GM18858 (cell line): ENCODE measurements around the gene PHLDA2.
"Not testable (repeated sequence)": the region's sequence is repeated elsewhere in the genome, so short reads cannot be mapped to it uniquely, and the experiment has no call there.

Experiments
- ATAC-seq: cut with Tn5 transposase; IDR thresholded peaks from one replicate; pipeline ENCODE4 v1.9.1; 2021; ENCODE audit not compliant: unreplicated experiment

The PHLDA2 gene

DNA sequence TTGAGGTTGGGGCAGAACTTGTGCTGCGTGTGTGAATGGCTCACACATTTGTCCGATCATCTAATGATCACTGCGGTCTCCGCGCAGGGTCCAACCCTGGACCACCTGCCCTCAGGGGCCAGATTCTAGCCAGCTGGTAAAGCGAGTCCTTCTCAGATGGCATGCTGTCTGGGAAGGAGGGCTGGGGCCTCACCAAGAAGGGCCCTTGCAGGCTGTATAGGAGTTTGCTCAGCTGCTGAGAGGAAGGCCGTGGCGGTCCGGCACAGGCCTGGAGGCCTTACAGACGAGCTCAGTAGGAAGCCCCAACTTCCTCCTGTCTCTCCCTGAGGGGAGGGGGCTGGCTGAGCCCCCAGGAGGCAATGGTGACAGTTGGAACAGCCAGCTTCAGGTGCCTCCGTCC, 13.7 kb downstream of the PHLDA2 start:
- ATAC-seq = no peak

DNA sequence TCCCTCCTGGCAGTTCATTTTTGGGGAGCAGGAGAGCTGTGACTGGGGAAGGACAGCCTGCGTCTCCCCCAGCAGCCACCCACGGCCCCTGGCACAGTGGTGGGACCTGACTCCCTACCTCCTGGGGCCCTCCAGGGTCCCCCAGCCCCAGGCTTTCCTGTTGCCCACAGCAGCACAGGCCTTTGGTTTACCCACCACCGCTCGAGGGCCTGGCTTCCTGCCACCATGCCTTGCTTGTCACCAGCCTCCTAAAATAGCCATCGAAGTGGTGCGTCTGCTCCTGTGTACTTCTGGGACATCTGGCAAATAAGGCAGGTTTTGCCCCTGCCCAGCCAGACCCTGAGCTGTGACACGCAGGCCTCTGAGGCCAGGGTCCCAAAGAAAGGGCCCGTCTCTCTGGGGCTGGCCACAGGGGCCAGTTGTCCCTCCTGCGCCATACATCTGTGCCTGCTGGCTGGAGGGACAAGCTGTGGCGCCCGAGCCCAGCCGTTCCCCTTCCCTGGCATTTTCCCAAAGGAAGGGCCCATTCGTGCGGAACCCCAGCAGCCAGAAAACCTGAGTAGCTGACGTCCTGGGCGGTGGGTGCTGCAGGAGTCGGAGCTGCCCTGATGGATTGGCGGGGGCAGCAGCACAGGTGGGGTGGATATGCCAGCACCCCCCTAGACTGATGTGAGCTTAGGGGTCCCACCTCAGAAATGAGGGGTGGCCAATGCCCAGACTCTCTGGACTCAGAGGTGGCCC, 14.6 kb downstream of the PHLDA2 start:
- no peak for ATAC-seq

DNA sequence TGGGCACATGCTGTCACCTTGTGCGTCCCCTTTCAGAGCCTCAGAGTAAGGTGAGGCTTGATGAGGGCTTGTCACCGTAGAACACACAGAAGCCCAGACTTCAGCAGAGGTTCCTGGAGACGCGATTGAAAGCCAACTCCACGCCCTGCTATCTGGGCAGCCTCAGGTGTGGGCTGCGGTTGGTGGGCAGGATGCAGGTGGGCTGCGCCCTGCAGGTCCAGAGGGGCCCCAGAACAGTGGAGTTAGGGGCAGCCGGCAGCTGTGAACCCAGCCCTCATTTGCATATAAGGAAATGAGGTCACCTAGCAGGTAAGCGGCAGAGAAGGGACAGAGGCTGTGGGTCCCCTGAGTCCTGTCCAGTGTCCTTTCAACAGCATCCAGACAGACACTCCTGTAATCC, 15.4 kb downstream of the PHLDA2 start:
- ATAC-seq = no peak

DNA sequence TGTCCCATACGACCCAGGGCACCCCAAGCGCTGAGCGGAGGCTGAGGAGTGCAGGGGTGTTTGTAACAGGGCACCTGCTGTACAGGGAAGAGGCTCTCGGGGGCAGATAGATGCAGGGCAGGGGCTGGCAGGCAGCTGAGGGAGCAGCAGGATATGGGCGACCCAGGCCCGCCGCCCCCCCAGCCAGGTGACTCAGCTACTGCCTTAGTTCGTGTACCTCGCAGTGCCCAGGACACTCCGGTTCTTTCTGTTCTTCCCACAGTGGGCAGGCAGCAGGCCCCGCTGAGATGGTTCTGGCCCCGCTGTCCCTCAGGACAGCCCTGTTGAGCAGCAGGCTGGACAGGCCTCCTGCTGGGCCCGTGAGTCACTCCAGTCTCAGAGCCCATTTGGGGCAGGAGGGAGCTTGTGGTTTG, 16.2 kb downstream of the PHLDA2 start:
- no peak for ATAC-seq

DNA sequence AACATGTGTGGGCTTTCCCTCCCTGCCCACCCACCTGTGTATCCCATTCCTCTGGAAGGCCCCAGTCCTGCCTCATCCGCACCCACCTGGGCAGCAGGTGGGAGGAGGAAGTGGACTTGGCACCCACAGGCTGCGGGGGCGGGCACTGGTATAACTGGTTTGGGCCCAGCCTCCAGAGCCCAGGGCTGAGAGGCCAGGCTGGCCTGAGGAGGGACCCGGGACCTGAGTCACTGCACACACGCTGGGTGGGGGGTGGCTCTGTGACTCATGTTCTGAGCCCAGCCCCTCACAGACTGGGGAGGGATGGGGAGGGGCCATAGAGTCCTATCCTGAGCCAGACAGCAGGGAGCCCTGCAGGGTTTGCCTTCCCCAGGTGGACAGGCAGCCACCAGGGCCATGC, 16.7 kb downstream of the PHLDA2 start:
- no peak for ATAC-seq

DNA sequence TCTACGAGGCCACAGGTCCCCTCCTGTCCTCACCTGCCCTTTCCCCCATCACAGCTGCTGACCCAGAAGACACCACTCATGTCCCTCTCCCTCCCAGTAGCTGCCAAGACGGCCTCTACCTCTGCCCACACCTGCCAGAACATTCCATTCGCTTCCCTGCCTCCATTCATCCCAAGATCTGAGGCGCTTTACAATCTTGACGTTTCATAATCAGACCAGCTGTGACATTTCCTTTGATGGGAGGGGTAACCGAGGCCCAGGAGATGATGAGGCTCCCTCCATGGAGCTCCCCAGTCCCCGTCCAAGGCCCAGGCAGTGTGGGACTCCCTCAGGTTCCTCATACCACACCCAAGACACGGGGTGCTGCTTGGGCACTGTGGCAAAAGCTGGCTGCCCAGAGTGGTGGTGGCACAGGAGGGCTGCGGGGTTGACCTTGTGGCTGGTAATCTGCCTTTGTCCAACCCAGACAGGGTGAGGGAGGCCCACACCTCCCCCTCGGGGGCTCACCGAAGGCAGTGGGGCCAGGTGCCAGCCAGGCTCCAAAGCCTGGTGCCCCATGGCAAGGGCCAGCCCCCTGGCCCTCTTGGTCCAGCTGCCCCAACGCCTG, 17.3 kb downstream of the PHLDA2 start:
- ATAC-seq = no peak

DNA sequence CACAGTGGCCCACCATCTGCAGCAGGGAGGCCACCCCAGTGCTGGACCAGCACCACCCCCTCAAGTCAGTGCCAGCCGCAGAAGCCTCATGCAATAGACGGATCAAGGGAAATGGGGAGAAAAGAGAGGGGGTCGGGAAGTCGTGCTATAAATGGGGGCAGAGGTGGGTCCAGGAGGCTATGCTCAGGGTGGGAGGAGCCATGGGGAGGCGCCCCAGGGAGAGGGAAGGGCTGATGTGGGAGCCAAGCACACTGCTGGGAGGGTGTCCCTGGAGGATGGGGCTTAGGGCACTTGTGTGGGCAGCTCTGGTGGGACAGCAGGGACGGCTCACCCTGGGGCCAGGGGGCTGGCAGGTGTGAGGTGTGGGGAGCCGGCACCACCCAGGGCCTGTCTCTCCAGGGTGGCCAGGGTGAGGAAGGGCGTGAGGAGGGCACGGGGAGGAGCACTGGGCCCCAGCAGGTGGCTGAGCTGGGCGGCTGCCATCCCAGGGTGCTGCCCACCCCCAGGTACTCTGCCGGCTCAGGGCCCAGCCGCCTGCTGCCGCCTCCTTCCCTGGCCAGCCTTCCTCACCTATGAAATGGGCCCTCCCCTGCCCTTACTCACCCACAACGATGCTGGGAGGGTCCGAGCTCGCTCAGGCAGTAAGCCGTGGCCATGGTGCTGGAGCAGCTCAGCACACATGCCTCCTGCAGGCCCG, 18.0 kb downstream of the PHLDA2 start:
- ATAC-seq = no peak

DNA sequence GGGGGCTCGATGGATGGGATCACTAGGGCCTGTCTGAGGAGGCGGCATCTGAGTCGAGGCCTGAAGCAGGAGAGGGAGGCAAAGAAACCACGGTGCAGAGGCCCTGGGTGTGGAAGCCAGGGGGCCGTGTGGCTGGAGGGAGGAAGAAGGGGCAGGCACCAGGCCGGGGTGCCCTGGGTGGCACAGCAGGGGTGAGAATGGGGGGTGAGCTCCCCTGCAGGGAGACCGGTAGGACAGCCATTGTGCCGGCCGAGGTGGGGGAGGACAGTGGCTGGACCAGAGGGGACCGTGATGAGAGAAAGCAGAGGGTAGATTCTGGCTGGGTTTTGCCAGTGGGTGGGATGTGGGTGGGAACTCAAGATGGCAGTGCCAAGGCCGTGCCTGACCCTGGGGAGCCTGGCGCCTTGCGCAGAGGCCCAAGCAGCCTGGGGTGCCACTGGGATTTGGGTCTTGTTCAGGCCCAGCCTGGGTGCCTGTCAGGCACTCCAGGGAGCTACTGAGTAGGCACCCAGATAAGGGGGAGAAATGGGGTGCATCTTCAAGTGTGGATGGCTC, 18.7 kb downstream of the PHLDA2 start:
- ATAC-seq = no peak

DNA sequence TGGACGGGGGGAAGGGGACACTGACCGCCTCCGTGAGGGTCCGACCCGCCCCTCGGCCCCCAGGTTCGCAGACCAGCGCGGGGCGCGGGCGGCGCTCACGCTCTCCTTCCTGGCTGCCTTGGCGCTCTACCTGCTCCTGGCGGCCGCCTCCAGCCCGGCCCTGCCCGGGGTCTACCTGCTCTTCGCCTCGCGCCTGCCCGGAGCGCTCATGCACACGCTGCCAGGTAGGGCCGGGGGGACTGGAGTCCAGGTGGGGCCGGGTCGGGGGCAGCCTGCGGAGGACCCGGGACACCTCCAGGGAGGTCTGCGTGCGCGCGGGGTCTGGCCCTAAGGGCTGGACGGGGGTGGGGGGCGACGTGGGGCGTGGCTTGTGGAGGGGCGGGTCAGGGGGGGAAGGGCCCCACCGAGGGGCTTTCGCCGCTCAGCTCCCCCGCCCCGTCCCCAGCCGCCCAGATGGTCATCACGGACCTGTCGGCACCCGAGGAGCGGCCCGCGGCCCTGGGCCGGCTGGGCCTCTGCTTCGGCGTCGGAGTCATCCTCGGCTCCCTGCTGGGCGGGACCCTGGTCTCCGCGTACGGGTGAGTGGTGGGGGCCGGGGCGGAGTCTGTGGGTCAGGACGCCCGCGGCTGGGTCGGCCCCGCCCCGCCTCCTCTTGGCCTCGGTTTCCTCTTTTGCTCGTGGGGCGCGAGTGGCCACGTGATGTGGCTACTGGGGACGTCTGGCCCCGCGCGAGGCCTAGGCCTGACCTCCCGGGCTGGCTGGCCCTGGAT, 19.9 kb downstream of the PHLDA2 start:
- ATAC-seq = no peak

DNA sequence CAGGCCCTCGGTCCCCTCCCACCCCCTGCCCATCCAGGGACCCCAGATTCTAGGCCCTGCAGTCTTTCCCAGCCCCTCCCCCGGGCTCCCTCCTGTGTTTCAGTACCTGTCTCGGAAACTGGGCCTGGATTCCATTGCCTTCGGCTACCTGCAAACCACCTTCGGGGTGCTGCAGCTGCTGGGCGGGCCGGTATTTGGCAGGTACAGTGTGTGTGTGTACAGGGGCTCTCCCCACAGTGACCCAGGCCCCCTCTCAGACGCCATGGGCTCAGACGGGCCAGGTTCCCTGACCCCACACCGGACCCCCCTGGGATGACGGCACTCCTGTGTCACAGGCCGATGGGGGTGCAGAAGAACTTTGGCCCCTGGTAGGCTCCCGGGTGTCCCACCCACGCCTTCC, 21.1 kb downstream of the PHLDA2 start:
- ATAC-seq = no peak

DNA sequence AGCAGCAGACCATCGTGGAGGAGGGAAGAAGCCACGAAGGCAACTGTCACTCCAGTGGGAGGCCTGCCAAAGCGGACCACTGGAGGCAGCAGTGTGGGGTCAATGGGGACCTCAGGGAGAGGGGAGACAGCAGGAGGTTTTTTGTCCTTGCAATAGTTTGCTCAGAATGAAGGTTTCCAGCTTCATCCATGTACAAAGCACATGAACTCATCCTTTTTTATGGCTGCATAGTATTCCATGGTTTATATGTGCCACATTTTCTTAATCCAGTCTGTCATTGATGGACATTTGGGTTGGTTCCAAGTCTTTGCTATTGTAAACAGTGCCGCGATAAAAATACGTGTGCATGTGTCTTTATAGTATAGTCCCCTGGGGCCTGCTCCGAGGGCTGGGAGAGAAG, 23.9 kb downstream of the PHLDA2 start:
- ATAC-seq = not testable (repeated sequence)

DNA sequence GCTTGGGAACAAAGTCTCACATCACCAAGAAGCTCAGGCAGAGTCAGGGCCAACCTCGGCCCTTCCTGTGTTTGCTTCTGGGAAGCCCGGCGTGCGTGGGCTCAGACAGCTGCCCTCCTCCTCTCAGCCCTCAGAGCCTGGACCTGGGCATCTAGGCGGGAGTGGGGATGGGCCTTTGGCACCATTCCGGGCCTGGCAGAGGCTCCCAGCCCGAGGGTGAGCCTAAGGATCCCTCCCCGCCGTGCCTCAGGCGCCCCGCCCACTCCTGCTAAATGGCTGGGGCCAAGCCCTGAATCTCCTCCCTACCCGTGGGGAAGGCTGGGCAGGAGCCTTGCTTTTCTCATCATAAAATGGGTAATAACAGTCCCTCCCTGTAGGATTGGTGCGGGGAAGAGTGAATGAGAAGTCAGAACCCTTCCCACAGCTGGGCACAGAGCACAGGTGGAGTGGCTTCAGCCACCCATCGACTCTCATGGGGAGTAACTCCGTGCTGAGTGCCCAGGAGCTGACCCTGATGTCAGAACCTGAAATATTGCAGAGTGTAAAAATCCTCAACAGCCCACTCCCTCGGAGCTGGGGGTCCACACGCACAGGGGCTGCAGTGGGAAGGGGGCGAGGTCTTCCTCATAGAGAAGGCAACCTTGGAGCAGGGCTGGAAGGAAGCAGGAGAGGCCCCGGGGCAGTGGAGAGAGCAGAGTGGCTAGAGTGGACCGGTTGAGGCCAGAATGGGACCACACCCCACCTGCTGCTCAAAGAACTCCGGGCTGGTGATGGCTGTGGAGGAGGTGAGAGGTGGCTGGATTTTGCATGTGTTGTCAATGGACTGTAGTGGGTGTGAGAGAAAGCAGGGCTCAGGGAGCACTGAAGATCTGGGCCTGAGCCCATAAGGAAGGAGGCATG, 24.8 kb downstream of the PHLDA2 start:
- no peak for ATAC-seq

DNA sequence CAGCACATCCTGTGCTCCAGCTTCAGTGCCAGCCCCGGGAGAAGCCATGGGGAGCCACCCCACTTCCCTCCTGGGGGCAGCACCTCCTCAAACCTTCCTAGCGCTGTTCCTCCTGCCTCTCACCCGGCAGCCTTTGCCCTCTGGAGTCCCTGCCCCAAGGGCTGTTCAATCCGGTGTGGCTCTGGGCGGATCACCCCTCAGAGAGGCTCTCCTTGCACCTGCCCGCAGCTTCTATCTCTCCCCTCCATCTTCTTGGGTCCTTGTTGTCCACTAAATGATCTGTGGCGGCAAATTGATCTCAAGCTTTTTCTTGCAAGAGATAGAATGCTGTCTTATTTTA, 25.6 kb downstream of the PHLDA2 start:
- ATAC-seq = no peak

DNA sequence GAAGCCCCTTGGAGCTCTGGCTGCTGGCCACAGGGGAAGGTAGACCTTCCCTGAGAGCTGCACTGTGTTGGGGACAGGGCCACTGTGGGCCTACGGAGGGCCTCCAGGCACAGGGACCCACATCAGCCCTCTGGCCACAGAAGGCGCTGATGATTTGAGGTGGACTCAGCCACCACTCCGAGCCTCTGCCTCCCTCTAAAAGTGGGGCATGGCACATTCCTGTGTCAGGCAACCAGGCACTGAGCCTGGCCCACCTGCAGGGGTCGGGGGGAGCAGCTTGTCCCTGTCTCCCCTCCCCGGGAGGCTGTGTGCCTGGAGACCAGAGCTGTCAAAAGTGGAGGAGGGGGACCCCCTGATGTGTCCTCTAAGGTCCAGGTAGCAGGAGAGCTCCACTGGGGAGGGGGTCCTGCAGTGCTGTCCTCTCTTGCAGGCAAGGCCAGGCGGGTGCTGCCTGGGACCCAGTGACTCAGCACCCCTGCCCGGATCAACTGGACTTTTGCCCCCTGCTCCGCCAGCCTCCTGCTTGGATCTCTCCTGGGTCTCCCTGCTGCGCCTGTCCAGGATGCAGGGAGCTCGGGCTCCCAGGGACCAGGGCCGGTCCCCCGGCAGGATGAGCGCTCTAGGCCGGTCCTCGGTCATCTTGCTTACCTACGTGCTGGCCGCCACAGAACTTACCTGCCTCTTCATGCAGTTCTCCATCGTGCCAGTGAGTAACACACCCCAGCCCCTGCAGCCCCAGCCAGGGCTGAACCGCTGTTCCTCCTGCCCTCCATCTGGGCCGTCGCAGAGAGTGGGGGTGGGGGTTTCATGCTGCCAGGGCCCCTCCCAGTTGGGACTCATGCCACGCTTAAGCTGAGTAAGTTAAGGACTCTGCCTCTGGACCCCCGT, 26.2 kb downstream of the PHLDA2 start:
- ATAC-seq = no peak

DNA sequence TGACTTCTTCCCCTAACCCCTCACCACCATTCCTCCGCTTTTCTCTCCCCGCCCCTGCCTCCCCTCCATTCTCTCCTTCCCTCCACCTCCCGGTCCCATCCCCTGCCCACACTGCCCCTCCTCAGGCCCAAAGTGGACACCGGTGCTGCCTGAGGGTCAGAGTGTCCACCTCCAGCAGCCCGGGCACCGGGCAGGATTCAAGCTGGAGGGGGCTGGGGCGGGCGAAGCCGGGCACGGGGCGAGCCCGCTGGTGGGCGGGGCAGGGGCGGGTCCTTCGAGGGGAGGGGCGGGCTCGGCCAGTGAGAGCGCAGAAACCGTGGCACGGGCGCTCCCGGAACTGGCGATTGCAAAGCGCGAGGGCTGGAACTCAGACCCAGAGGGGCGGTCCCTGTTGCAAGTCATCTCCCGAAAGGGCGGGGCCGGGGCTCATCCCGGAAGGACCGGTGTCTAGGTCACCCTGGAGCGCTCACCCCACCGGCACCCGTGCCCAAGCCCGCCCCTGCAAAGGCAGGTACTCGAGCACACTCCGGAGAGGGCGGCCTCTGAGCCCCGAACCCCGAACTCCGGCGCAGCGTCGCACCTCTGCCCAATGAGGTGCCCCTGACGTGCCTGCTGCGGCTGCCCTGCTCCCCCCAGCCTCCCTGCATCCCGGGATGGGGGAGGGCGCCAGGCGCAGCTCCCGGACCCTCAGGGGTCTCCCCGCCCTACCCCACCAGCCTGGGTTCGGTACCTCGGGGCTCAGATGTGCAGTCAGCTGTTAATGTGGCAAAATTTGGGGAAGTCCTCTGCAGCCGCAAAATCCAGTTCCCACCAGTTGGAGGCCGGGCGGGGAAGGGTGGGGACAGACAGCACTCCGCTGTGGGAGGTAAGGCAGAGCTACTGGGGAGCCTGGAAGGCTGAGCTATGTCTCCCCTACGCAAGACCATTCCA, 27.1 kb downstream of the PHLDA2 start:
- ATAC-seq = peak; percentile 88

DNA sequence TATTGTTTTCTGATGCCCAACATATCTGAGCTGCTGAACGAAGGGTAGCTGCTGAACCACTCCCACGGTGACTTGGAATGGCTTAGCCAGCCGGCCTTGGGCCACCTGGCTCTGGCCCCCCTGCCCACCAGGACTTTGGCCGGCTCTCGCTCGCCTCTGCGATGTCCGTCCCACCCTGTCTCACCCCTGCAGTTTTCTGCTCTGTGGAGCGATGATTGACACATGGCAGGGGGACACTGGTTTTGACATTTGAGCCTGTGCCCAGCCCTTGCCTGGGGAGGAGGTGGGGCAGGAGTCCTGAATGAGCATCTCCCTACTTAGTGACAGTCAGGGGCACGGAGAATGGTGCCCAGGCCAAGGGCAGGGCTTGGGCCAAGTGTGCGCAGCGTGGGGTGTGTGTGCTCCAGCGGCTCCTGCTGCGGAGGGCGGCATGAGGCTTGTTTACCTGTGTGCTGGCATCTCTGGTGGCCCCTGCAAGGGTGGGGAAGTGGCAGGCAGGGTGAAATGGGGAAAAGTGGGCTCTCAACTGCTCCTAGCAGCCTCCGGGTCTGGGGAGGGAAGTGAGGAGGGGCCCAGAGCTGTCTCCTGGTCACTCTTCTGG, 27.9 kb downstream of the PHLDA2 start:
- ATAC-seq = no peak

DNA sequence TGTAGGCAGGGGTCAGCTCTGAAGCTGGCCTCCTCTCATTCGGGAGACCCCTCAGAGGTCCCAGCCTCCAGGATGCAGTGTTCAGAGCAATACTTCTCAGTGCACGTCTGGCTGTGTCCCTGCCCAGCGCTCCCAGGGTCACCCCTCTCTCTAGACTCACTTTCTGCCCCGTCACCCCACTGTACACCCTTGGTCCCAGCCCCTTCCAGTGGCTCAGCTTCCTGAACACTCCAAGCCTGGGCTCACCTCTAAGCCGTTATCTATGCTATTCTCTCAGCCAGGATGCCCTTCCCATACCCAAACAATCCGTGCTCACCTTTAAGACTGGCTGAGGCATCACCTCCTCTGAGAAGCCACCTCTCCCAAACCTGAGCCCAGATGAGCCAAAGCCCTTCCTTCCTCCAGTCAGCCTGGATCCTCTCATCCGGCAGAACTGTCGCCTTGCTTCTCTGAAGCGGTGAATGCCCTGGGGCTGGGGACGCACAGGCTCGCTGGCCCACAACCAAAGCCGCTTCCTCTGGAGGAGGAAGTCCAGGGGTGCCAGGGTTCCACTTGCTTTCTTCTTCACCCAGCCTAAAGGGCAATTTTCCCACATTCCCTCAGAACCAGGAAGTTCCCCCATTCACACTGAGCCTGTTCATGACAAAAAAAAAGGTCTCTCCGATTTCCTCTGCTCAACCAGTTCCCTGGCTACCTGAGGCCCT, 30.0 kb downstream of the PHLDA2 start:
- no peak for ATAC-seq
